GM18511 (cell line): ENCODE results near the gene SNRPD2.
"Not testable (repeated sequence)": the region's sequence is repeated elsewhere in the genome, so short reads cannot be mapped to it uniquely, and the experiment has no call there.

ENCODE experiments used
- ATAC-seq: cut with Tn5 transposase; IDR thresholded peaks from one replicate; pipeline ENCODE4 v1.9.1; 2021; ENCODE audit warnings: mild to moderate bottlenecking, moderate library complexity; ENCODE audit not compliant: unreplicated experiment

The SNRPD2 gene

DNA sequence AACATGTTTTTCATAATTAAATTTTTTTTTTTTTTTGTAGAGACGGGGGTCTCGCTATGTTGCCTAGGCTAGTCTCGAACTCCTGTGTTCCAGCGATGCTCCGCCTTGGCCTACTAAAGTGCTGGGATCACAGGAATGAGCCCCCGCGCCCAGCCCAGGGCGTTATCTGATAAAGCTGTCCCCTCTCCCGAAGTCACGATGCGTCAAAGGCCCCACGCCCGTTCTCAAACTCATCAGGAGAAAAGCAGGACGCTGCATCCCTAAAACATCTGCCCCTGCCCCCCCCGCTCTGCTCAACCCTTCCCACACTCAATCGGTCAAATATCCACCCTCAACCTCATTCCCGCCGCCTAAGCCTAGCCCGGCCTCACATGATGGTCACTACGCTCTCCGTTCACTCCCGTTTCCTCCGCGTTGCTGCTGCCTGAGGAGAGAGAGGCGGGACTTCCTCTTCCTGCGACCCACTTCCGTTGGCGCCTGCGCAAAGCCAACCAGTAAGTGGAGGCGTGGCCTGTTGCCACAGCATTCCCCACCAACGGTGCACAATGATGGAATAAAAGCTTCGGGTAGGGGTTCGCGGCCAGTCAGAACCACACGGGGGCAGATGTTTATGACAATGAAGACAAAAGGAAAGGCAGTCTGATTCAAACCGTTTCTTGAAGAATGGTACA is at the start of gene SNRPD2:
TSS of gene SNRPD2 (minus strand) at position 438 of the 671 bp plus-strand sequence. CDS start at position 373, 65 bp downstream.
- peak; percentile 63 for ATAC-seq

- ATAC-seq, result no peak
Observed at GRCh38 chr19:45739498-45740439, 48.0 kb upstream of the SNRPD2 start.

DNA sequence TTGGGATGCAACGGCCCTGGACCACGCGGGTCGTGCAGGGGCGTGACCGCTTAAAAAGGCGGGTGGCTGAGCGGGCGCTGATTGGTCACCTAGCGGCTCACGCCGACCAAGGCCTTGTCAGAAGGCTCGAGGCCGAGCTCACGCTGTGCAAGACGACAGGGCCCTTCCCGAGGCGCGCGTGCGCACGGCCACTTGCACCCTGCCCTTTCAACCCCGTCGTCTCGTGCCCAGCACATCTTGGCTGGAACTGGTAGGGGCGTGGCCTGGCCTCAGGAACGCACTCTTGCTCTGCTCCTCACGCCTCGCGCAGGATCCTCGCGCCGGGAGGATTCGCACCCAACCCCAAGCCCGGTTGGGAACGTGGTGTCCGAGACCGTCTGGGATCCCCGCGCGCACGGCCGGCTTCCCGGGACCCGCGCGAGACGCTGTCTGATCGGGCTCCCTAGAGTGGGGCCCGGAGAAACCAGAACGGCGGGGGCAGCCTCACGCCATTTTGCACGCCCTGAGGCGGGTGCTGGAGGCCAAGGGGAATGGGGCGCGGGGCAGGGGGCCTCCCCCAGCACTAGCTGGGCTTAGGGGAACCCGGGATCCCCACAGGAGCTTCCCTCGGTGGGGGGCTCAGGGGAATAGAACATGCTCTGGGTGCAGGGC is 41.5 kb upstream of the SNRPD2 start, which contains the start of gene MEIOSIN:
TSS of gene MEIOSIN (plus strand) at position 280 of the 651 bp plus-strand sequence. CDS start 1,938 bp downstream, outside the sequence.
- no peak for ATAC-seq

DNA sequence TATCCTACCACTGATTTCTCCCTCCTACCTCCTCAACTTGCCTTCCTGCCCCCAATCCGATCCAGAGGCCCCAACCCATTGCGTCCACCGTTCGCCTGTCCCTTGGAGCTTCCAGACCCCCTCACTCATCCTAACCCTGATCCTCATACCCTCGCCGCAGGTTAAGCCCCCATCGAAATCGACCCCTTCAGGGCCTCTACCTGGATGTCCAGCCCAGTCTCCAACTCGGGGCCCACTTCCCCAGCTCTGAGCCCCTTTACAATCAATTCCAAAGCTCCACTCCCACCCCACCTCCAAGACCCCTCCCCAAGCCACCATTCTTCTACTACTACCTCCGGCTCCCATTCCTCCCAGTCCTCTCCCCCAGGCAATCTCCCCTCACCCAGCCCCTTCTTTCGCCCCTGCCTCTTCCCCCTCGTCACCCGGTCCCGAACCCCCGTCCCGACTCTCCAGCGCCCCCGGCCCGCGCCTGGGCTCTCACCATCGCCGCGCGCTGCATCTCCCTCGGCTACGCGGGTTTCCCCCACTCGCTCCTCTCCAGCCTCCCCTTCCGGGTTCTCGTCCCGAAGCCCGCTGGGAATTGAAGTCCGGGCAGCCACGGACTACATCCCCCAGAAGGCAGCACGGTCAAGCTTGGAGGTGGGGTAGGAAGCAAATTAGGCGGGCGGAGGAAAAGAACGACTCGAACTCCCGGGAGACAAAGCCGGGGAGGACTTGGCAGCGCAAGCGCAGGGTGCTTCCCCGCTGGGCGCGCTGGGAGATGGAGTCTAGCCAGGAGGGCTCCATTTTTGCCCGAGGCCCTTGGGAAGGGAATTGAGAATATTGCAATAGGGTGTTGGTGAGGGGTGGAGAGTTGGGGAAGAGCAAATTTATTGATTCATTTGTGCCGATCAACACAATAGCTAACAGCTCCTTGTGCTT is 38.9 kb upstream of the SNRPD2 start, which contains the start of gene FBXO46:
TSS of gene FBXO46 (minus strand) at position 529 of the 921 bp plus-strand sequence. CDS start 17,401 bp downstream, outside the sequence.
- ATAC-seq, result peak; percentile 97

DNA sequence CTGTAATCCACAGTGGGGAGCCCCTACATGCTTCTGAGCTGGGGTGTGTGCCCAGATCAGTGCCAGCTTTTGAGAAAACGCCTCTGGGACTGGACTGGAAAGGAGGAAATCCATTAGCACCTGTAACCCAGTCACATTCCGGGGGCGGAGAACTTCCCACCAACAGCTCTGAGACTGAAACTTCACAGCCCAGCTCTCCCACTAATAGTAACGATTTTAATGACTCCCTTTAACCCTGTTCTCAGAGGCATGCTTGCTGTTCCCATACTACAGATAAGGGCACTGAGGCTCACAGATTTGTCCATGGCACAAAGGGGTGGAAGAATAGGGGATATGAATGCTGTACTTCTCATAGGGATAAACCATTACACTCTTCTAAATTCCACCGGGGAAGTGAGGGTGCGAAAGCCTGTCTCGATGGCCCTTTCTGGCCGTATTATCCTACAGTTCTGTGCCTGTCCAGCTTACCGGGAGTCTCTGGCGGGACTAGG is 38.1 kb upstream of the SNRPD2 start:
- ATAC-seq, result no peak

- ATAC-seq, result not testable (repeated sequence)
Observed at GRCh38 chr19:45728683-45729082, 36.9 kb upstream of the SNRPD2 start.

- ATAC-seq, result not testable (repeated sequence)
Observed at GRCh38 chr19:45720065-45720464, 28.3 kb upstream of the SNRPD2 start.

DNA sequence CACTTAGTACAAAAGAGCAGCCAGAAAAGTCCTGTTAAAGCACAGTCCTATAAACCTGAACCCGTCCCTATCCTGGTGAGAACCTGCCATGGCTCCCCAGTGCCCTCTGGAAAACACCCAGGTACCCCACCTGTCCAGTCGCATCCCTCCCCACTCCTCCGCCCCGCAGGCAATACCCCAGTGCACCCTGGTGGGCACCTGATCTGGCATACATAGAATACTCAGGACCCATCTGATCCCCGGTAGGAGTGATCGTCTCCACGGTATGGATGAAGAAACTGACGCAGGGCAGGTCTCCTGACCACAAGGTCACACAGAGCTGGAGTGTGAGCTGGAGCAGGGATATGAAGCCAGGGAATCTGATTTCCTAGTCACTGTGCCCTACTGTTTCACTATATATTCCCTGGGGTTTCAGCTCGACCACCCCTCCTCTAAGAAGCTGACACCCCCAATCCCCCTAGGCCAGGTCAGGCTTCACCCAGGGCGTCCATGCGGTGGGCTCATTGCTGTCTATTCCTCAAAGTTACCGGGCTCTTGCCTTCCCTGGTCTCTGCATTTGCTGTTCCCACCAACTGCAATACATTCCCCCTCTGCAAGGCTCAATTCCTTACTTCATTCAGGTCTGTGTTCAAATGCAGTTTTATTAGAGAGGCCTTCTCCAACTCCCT is 26.4 kb upstream of the SNRPD2 start:
- no peak for ATAC-seq

- ATAC-seq, result peak; percentile 98
Observed at GRCh38 chr19:45717131-45717982, 25.6 kb upstream of the SNRPD2 start.

- no peak for ATAC-seq
Observed at GRCh38 chr19:45716359-45717130, 24.8 kb upstream of the SNRPD2 start.

- no peak for ATAC-seq
Observed at GRCh38 chr19:45715139-45715538, 23.4 kb upstream of the SNRPD2 start.

GRCh38 chr19:45713141-45713540 is 21.4 kb upstream of the SNRPD2 start:
- no peak for ATAC-seq

- ATAC-seq, result no peak
Observed at GRCh38 chr19:45712699-45713067, 20.9 kb upstream of the SNRPD2 start.

DNA sequence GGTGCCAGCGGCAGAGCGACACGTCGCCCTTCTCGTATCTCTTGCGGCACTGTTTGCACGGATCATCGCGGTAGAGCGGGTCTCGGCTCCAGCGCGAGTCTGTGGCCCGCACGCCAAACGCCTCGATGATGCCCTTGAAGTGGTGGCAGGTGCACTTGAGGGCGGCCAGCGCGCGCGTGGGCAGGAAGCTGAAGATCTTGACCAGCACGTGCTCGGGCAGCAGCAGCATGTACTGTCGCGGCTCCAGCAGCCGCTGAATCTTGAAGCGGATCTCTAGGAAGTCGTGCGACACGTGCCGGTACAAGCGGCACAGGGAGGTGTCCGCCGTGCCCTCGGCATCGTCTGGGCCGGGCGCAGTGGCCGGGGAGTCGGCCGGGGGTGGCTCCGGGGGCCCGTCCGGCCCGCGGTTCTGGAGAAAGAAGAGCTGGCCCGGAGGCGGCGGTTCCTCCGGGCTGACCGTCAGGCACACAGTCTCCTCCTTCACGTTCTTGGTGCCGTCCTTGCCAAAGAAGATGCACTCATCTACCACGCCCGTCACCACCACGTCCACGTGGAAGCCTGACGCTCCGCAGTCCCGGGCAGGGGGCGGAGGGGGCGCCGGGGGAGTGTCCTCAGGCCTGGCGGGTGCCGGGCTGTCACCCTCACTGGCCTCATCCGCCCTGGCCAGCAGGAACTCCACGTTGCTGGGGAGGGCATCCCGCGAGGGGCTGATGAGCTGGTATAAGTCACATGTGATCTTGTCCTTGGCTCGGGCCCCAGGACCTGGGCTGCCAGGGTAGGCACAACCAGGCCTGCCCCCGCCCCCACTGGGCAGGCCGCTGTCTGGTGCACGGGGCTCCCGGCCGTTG is 20.3 kb upstream of the SNRPD2 start:
- ATAC-seq, result no peak

- ATAC-seq, result no peak
Observed at GRCh38 chr19:45710356-45711130, 18.8 kb upstream of the SNRPD2 start.
